ENCODE data around the gene PHOSPHO1. TPM values are rescaled to one million over a fixed set of nuclear protein-coding genes. Genes with fewer than 3 reads are reported as not detected.
A peak's percentile ranks its signal among the peaks of the same experiment; 100 is the strongest.
"Not testable (repeated sequence)": the region's sequence is repeated elsewhere in the genome, so short reads cannot be mapped to it uniquely, and the experiment has no call there.

The PHOSPHO1 gene, protein sequence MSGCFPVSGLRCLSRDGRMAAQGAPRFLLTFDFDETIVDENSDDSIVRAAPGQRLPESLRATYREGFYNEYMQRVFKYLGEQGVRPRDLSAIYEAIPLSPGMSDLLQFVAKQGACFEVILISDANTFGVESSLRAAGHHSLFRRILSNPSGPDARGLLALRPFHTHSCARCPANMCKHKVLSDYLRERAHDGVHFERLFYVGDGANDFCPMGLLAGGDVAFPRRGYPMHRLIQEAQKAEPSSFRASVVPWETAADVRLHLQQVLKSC
- not detected for total RNA-seq

DNA sequence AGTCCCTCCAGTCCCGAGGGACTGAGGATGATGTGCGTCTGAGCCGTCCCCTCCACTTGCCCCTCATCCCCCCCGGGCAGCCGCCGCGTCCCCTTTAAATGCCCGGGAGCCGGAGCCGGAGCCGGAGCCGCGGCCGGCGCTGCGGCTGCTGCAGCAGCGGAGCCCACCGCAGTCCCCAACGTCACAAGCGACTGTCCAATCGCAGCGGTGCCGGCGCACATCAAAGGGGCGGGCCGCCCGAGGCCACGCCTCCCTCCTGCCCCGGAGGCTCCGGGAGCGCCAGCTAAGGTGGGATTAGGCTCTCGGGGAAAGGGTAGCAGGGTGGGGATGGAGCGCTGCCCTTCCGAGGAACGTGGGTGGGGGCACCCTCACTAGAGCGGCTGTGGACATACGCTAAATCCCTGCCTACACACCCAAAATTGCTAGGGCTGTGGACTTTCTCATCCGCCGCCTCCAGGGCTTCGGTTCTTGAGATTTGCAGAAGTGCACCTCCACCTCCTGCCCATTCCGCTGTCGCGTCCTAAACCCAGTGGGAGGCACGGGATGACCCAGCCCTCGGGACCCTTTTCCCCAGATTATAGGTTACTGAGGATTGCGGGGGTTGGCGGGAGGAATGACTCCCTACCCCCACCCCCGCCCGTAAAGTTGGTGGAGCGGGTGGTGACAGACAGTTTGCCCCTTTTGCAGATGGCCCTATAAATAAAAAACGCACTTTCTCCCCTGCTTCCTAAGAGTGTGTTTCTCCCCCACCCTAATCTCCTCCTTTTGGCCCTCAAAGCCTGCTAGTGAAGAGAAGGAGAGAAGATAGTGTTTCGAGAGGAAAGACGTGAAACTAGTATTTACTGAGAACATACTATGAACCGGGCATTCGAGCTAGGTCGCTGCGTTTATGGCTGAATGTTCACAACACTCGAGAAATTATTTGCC is at the start of gene PHOSPHO1:
Gene PHOSPHO1 (minus strand): TSS at position 152 of the 927 bp plus-strand sequence. CDS start 4,096 bp downstream, outside the sequence.
- H3K4me3 ChIP-seq = peak within 1 kb of the TSS; percentile 39 to 64 (median 54)
- no peak within 1 kb of the TSS for H3K27ac ChIP-seq
- TF ChIP-seq CTCF (IDR thresholded peaks at IDR 0.05) (peak in 1 of 5 experiments; percentile 10), POLR2AphosphoS5 (IDR thresholded peaks at IDR 0.05) (peak in 1 of 3 donors; percentile 25), EP300 (IDR thresholded peaks at IDR 0.05; ENCODE audit: low read depth) (no peak), POLR2A (IDR thresholded peaks at IDR 0.05) (no peak)
- H3K9me3 ChIP-seq = no peaks in the 10 kb centered on the region
- DNase-seq = peak; percentile 86
- no peaks in the 10 kb centered on the region for H3K36me3 ChIP-seq
- intact Hi-C loops (cut with DNase I; ENCODE audit: low total_unique reads) = no loop called here
- in situ Hi-C loops (cut with MboI; ENCODE audit: low pct_ligation_motif_present in 1 of 4, low pct_unique_long_range_greater_than_20kb in 1 of 4, low sequenced_read_pairs in 3 of 4) = no loop called here
- peaks cover 28% of the 10 kb centered on the region for H3K27me3 ChIP-seq
- 3% methylated on average over 32 of the region's 58 CpGs; no CpG with 5 or more reads in 1 of the 2 donors for WGBS, 2 donors (ENCODE audit: low coverage in 1 of 2)
- peaks cover 9 to 22% (median 15%) of the 10 kb centered on the region in 4 donors for H3K4me1 ChIP-seq

DNA sequence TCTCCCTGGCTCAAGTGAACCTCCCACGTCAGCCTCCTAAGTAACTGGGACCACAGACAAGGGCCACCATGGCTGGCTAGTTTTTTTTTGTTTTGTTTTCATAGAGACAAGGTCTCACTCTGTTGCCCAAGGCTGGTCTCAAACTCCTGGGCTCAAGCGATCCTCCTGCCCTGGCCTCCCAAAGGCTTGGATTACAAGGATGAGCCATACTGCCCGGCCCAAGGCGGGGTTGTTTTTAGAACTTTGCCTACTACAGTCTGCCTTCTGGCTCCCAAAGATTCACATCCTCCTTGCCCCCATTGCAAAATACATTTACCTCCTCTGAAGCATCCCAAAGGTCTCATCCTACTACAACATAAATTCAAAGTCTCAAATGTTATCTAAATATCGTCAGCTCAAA is 49.5 kb upstream of the PHOSPHO1 start:
- intact Hi-C loops (cut with DNase I; ENCODE audit: low total_unique reads) (no loop called here), in situ Hi-C loops (cut with MboI; ENCODE audit: low pct_ligation_motif_present in 1 of 4, low pct_unique_long_range_greater_than_20kb in 1 of 4, low sequenced_read_pairs in 3 of 4) (no loop called here)
- Histone ChIP-seq H3K4me1 (no peaks in the 10 kb centered on the region), H3K4me3 (no peak overlapping the region), H3K27me3 (no peaks in the 10 kb centered on the region), H3K27ac (no peak overlapping the region), H3K9me3 (no peaks in the 10 kb centered on the region), H3K36me3 (no peaks in the 10 kb centered on the region)
- no peak for TF ChIP-seq CTCF (IDR thresholded peaks at IDR 0.05)
- no peak for TF ChIP-seq EP300 (IDR thresholded peaks at IDR 0.05; ENCODE audit: low read depth)
- TF ChIP-seq POLR2A (IDR thresholded peaks at IDR 0.05) = no peak
- no peak for TF ChIP-seq POLR2AphosphoS5 (IDR thresholded peaks at IDR 0.05)
- 87 to 91% methylated on average over 3 to 4 of the region's 5 CpGs for whole genome bisulfite sequencing, 2 donors (ENCODE audit: low coverage in 1 of 2)
- DNase-seq = no peak

GRCh38 chr17:49279263-49280015 is 48.9 kb upstream of the PHOSPHO1 start:
- intact Hi-C loops (cut with DNase I; ENCODE audit: low total_unique reads); H3K4me1 ChIP-seq; H3K27me3 ChIP-seq; DNase-seq; H3K27ac ChIP-seq; in situ Hi-C loops (cut with MboI; ENCODE audit: low pct_ligation_motif_present in 1 of 4, low pct_unique_long_range_greater_than_20kb in 1 of 4, low sequenced_read_pairs in 3 of 4); H3K36me3 ChIP-seq; H3K4me3 ChIP-seq; H3K9me3 ChIP-seq: not testable (repeated sequence)
- WGBS, 2 donors (ENCODE audit: low coverage in 1 of 2) = 63 to 88% methylated on average over 2 to 11 of the region's 11 CpGs

DNA sequence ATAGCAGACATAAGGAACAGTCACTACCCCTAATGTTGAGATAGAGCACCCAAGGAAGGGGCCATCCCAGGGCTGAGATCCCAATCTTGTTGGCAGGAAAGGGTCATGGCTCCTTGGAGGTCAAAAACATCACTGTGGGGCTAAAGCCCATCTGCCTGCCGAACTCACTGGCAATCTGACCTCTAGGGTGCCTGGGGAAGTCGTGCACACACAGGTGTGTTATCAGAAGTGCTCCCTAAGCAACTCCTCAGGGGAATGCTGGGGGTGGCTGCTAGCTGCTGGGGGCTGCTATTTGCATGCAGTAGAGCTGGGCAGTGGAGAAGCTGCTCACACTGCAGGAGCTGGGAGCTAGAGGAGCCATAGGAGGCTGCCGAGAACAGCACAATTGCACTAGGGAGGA is 47.5 kb upstream of the PHOSPHO1 start:
- in situ Hi-C loops (cut with MboI; ENCODE audit: low pct_ligation_motif_present in 1 of 4, low pct_unique_long_range_greater_than_20kb in 1 of 4, low sequenced_read_pairs in 3 of 4) = no loop called here
- no peak for DNase-seq

More for the DNA sequence above, 47.5 kb upstream of the PHOSPHO1 start:
- Histone ChIP-seq H3K4me1 (no peaks in the 10 kb centered on the region), H3K27me3 (no peaks in the 10 kb centered on the region), H3K36me3 (no peaks in the 10 kb centered on the region), H3K27ac (no peak overlapping the region), H3K9me3 (no peaks in the 10 kb centered on the region), H3K4me3 (no peak overlapping the region)
- intact Hi-C loops (cut with DNase I; ENCODE audit: low total_unique reads) = no loop called here
- TF ChIP-seq POLR2A (IDR thresholded peaks at IDR 0.05) (no peak), POLR2AphosphoS5 (IDR thresholded peaks at IDR 0.05) (no peak), EP300 (IDR thresholded peaks at IDR 0.05; ENCODE audit: low read depth) (no peak), CTCF (IDR thresholded peaks at IDR 0.05) (no peak)
- WGBS, 2 donors (ENCODE audit: low coverage in 1 of 2) = 58 to 80% methylated on average over 1 to 3 of the region's 3 CpGs

All from transverse colon (tissue), 4 donors.